GM23248 (cell line): ENCODE measurements around the gene NFIA.

Experiments used
- EZH2 ChIP-seq: fragments of 200-600 bp; sonication (generic); IDR thresholded peaks from 2 replicates; pipeline ENCODE4 v1.6.1; 2018; ENCODE audit warnings: antibody characterized with exemption, mild to moderate bottlenecking; ENCODE audit not compliant: insufficient read depth, poor library complexity, severe bottlenecking
- EZH2phosphoT487 ChIP-seq: fragments of 200-600 bp; sonication (generic); IDR thresholded peaks from 2 replicates; pipeline ENCODE4 v1.6.1; 2018; ENCODE audit warnings: antibody characterized with exemption, moderate library complexity, mild to moderate bottlenecking, low read depth; ENCODE audit not compliant: insufficient read depth

DNA sequence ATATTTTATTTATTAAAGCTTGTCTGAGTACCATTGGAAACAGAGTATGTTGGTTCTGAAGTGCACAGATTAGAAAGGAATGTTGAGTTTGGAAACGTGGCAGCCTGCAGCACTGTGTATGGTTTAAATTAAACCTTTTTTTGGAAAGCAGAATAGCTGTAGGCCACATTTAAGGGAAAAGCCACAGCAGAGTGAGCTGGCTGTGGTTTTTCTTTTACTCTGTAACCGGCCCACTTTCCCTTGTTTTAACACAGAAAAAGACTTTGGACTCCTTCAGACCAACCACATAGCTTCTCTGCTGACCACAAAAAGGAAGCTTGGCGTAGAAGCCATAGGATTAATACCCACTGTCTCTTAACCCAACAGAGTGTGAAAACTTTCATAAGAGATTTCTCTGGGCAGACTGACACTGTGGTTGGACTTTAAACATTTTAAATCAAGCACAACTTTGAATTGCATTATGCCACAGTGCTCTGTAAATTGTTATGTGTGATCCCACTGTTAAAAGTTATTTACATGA, 75.2 kb downstream of the NFIA start:
- TF ChIP-seq EZH2, result no peak
- peak; percentile 91; the same call in 1 of the 2 replicates for TF ChIP-seq EZH2phosphoT487
